Suppressor macrophage (primary cell): ENCODE results near the gene FOXP1.
A peak's percentile ranks its signal among the peaks of the same experiment; 100 is the strongest.

ENCODE experiments used
- DNase-seq, 4 experiments: peaks; one replicate each; pipeline ENCODE4 v3.0.0-alpha.2; 2020 to 2022

Gene FOXP1

DNA sequence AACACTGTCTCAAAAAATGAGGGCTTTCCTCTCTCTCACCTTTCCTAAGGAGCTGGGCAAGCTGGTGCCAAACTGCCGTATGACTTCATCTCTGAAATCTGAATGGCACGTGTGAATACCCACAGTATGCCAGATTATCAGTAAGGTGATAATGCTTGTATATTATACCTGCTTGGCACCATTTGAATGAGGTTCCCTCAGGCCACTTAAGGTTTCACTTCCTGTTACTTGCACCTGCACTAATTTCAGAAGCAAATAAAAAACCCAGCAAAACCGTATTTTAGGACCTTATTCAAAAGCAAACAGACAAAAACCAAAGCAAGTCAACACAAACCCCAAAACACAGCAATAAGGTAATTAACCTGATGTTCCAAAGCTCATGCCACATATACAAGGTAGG is 19.7 kb downstream of the FOXP1 start:
- DNase-seq: no peak

DNA sequence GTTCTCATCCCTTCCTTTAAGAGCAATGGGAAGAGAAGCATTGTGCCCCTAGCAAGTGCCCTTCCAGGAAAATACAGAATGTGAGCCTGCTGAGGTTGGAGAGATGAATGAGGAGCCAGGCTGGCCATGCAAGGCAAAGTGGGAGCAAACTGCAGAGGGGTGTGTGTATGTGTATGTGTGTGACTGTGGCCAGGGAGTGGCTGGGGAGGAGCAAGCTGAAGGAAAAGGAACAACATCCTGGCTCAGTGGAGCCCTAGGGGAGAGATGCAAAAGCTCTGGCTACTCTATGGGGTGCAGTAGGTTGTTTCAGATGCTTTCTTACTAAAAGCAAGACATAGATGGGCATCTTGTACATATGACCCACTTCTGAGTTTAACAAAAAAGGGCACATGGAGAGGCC is 20.6 kb downstream of the FOXP1 start:
- no peak for DNase-seq

DNA sequence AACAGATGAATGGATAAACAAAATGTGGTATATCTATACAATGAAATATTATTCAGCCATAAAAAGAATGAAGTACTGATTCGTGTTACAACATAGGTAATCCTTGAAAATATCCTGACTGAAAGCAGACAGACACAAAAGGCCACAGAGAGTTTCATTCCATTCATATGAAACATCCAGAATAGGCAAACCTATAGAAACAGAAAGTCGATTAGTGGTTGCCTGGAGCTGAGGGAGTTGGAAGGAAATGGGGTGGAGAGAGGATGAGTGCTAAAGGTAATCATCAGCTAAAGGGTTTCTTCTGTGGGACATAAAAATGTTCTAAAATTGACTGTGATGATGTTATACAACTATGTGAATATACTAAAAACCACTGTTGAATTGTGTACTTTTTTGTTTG is 22.9 kb downstream of the FOXP1 start:
- no peak for DNase-seq

DNA sequence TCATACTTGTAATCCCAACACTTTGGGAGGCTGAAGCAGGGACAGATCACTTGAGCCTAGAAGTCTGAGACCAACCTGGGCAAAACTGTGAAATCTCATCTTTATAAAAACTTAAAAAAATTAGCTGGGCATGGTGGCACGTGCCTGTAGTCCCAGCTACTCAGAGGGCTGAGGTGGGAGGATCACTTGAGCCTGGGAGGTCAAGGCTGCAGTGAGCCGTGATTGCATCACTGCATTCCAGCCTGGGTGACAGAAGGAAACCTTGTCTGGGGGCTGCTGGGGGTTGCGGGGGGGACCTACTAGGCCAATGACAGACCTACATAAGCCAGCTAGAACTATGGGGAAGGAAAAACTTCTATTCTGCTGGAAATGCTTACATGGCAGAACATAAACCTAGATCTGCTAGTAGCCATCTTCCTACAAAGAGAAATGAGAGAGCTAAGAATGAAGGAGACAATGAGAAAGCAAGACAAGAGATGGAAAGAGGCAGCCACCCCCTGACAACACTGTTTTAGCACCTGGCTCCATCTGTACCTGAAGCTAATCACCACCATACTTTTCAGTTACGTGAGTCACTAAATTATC is 23.9 kb downstream of the FOXP1 start:
- DNase-seq: no peak

DNA sequence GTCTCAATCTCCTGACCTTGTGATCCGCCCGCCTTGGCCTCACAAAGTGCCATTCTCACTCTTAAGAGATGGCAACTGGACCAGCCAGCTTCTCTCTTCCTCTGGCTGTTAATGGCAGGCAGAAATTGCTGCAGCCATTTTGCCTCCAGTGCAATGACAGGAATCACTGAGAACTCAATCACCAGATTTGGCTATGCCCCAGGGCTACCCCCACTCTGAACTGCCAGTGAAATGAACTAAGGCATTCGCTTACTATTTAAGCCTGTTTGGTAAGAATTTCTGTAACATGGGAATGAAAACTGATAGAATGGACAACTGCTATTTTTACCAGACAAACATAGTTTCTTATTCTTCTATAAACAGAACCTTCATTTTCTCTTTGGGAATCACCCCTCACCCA is 24.5 kb downstream of the FOXP1 start:
- no peak for DNase-seq

DNA sequence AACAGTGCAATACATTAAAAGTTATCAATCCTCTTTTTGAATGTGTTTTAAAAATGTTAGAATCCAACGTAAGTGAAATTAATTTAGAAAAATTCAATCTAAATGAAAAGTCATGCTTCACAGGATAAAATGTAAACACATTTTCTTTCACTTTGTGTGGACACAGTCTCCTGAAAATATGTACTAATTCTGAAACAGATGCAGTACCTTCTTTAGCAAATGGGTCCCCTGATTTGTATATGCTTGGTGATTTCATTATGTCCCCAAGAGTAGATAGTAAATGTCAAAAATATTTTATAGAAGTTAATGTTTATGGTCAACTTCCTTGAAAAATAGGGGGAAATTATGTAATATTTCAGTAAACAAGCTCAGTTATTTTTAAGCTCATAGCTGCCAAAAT is 28.9 kb downstream of the FOXP1 start:
- no peak for DNase-seq

DNA sequence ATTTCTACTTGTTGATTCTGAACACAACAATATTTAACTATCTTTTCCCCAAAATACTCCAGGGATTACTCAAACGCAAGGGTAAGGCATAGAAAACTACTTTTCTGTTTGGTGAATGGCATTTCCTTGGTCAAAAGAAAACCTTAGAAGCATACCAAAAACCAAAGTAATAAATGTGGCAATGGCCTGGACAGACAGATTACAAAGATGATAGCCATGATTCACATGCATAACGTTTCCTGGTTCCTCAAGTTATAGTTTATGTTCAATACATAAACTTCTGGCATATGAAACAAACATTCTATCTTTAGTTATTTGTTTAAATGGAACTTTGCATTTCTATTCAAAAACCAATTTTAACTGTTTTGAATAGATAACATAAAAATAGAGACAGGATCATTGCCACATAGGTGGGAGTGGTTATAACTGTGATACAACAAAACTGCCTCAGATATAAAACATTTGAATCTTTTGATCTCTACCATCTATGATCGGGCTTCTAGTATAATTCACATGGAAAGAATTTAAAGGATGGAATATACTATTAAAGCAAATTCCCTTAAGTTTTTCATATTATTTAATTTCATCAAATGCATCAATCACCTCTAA is 32.1 kb downstream of the FOXP1 start:
- peak in 3 of 4 experiments; percentile 16 to 47 (median 45) for DNase-seq

DNA sequence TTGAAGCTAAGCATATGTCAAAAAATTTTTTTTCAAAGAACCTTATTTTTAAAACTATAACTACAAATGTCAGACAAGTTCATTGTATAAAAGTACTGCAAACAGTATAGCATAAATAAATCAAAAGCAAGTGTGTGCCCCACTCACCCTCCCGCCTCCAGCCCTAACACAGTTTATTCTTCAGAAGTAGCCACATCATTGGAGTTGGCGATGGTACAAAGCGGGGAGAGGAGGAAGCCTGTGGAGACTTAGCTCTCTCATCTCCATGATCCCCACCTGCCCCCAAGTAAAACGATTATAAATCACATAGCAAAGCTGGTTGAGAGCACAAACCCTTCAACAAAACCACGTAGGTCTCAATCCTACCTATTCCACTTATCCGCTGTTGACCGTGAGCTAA is 33.6 kb downstream of the FOXP1 start:
- DNase-seq: no peak

DNA sequence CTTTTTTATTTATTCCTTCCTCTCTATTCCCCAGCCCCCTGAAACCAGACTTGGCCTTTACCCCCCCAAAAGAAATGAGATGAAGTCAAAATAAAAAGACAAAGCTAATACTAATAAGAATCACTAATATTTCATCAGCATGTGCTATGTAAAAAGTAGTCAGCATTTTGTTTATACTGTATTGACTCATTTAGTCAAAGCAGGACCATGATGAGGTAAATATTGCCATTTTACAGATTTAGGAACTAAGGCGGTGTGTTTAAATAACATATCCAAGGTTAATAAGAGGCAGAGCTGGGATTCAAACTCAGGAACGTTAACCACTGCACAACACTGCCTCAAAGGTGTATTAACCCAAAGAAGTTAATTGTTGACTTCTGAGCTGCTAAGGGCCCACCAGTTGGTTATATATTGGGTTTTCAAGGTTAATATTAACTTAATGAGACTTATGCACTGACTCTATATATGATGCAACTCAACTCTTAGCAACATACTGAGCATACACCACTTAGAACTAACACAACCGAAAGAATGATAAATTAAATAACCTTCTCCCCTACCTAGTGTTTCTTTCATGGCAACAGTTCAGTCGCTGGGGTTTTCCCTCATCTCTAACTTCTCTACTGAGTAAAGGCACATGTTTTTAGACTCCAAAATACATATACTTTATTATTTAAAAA is 34.7 kb downstream of the FOXP1 start:
- peak in 2 of 4 experiments; percentile 13 to 33 for DNase-seq

DNA sequence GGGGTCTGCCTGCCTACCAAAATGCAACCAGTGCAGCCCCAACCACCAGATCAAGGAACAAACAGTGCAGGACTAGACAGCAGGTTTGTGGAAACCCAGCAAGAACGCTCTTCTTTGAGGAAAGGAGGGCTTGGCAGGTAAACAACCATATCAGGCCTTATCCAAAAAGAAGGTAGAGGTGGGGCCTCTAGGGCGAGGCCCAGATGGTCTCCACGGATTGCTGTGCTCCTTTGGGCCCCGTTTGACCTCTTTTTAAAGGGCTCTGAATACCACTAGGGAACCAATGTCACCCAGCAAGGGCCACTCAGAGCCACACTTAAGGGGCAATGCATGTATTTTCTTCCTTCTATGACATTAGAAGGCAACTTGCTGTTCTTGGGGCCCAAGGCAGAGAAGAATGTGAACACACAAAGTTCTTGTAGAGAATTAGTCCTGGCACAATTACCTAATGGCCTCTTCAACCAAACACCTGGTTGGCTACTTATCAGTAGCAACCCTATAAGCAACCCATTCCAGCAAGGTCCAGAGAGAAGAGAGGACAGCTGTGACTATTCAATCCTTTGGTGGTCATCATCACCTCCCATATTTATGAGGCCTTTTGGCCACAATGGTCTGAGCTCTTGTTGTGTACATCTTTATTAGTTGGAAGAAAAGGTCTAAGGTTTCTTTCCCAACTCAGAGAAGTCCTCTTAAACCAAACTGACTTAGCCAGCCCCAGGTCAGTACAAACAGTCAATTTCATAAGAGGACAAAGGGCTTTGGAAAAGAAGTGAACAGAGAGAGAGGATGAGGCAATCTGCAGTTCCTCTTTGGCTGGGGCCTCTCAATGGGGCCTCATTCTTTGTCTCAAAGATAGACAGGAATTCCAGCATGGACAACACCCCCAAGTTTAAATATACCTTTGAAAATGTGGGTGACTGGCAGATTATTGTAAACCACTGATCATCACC is 36.0 kb downstream of the FOXP1 start:
- DNase-seq: peak; percentile 60 to 82 (median 74)

DNA sequence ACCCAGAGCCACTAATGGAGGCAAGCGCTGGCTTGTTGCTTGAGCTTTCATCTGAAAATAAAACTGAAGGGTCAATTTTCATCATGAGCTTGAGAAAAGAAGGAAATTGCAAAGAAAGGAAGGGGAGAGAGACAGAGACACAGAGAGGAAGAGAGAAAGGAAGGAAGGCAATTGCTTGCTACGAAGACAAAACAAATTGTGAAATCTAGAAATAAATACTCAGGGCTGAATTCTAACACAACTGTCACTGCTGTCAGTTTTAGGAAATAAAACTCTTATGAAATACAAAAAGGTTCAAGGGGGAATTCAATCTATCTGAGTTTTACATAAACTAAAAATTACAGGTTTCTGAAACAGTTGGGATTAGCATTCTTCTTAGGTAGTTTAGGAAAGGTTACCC is 36.7 kb downstream of the FOXP1 start:
- peak in 2 of 4 experiments; percentile 30 to 45 for DNase-seq

DNA sequence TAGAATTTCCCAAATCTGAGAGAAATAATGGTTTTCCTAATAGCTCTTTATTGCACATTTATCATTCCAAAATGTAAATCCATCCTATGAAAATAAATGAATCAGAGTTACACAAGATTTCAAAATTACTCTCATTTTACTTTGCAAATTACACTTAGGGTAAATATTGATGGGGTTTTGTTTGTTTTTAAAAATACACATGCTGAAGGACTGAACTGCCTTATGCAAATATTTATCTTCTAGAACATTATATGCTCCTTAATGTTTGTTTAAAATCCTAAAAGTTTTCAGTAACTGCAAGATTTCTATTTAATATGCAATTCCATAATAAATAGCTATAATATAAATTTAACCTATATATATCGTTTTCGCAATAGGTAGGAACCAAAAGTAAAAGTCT is 38.2 kb downstream of the FOXP1 start:
- no peak for DNase-seq

DNA sequence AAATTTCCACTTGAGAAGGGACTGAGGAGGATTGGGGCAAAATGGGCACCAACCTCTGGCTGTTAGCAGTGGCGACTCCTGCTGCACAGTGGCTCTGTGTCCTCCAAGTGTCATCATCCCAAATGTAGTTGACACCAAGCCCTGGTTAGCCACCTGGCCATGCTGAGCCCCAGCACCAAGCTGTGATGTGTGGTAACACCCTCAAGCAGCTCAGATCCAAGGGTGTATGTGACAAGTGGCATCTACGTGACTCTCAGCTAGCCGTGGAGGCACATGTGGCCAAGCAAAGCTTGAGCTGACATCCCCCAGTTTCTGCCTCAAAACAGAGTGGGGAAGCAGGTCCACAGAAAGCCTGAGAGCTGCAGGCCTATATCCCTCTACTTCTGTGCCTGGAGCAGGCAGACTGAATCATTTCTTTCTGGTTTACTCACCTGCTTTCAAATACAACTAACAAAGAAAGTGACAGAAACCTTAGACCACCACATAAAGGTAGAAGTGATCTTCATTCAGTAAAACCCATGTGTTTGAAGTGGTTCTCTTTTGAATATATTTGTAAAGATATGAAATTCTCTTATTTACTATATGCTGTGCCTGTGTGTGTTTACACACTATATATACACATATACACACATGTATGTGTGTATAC is 40.0 kb downstream of the FOXP1 start:
- peak in 1 of 4 experiments; percentile 23 for DNase-seq

DNA sequence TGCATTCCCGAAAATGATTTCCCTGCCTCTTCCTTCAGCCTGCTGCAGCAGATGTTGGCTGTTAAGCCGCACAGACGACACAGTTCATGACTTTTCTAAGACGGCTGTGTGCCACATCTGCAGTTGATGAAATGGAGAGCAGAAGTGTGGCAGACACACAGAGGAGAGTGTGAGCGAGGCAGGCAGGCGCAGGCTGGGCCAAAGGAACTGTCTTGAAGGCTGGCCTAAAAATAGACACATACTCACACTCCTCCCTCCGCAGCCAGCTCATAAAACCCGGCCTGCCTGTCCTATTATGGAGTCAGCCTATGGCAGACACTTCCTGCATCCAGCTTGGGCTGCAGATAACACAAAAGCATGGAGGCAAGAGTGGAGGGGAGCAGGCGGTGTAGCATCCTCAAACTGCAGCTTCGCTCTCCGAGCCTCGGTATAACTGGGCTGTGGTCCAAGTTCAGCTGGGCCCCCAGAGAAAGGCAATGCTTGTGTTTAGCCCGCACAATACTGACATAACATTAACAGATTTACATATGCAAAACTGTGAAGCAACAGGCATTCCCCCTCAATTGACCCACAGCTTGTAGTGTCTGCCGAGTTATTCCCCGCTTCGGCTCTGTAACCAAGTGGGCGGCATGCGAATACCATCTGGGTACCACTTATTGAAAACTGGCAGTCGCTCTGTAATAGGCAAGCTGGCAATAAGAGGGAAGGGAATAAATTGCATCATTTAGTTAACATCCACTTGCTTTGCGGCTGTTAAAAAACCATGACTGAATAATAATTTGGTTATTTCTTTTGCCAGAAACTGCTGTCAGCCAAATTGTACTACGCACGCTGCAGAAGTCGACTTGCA is 40.8 kb downstream of the FOXP1 start:
- DNase-seq: peak; percentile 87 to 93 (median 92)

DNA sequence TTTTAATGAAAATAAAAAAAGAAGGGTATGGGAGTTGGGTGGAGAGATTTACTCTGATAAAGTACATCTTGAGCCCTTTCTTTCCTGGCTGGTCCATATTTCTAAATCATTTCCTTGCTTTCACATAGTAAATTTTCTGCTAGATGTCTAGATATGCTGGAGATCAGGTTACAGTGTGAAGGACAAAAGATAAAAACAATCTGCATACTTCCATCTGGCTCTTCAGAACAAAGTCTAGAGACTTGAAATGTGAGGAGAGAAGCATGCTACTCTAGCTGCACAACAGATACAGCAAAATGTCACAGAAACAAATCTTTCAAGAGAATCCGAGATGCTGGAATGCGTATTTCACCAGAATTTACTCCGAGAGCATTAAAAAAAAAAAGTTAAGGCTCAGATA is 42.2 kb downstream of the FOXP1 start:
- DNase-seq: no peak

DNA sequence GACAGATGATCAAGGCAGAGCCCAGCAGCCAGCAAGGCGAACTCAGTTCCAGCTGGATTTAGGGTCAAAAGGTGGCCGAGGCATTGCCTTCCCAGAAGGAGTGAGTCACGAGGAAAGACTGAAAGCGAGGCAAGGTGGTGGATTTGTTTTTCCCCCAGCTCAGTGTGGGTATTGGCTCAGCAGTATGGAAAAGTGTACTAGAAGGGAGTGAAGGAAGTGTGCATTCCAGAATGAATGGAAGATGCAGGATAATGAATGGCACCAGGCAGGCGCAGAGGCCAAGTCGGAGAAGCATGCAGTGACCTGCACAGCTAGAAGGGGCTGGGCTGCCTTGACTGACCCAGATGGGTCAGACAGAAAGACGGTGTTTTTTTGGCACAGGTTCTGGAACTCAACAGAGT is 46.3 kb downstream of the FOXP1 start:
- DNase-seq: no peak

DNA sequence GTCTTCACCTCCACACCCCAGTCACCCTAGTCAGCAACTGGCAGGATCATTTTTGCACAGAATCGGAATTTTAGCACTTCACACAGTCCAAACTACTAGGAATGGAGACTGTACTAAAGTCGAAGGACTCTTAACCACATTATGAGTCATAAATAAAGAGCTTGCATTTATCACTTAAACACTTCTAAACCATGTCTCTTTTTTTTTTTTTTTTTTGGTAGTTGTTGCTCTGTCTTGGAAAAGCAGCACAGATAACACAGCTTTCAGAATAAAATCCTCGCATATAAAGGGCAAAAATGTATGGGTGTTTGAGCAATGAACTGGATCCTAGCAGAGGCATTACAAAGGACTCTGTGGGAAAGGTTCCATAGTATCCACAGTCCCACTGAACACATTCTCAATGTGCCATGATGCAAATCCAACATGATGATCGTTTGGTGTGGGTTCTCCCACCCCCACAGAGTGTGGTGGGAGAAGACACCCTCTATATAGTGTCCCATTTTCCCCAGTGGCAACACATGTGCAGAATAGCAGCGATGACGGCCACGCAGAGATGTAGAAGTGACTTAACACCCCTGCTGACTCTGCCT is 47.1 kb downstream of the FOXP1 start:
- DNase-seq: peak in 2 of 4 experiments; percentile 28 to 34

DNA sequence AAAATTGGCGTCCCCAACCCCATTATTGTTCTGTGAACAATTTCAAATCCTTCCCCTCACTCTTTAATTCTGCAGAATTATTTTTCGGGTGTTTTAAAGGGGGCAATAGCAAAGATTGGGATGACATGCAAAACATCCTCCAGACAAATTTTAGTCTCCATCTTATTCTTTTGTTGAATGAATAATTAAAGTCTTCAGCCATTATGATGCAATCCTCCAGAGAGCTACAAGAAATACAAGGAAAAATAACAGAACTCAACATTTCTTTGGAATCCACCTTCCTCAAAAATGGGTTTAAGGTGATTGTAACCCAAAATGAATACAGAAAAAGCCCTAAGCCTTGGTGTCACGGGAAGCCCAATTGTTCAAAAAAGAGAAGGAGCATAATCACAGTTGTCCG is 49.9 kb downstream of the FOXP1 start:
- no peak for DNase-seq

DNA sequence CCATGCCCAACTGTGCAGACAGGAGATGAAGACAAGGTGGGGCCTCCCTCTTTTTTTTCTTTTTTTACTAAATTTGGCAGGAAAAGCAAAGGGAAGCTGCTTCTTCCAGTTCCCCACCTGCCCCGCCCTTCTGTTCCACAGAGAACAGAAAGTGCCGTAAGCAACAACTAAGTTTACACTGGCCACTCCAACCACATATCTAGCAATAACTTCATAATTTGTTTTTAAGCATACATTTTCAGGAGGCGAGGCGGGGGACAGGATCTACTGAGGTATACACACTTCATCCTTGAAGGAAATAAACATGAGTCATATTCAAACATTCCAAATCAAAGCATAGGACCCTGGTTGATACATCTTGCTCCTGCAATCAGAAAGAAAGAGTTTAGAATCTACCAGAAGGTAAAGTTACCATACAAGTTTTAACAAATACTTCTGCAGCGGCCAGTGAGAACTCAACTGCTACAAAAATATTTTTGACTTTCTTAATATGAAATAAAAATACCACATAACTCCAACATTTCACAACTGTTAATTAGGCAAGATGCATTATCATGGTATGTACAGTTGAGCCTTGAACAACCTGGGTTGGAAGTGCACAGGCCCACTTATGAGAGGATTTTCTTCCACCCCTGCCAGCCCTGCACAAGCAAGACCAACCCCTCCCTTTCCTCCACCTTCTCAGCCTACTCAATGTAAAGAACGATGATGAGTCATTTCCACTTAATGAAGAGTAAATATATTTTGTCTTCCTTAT is 50.7 kb downstream of the FOXP1 start:
- peak in 2 of 4 experiments; percentile 26 to 40 for DNase-seq

DNA sequence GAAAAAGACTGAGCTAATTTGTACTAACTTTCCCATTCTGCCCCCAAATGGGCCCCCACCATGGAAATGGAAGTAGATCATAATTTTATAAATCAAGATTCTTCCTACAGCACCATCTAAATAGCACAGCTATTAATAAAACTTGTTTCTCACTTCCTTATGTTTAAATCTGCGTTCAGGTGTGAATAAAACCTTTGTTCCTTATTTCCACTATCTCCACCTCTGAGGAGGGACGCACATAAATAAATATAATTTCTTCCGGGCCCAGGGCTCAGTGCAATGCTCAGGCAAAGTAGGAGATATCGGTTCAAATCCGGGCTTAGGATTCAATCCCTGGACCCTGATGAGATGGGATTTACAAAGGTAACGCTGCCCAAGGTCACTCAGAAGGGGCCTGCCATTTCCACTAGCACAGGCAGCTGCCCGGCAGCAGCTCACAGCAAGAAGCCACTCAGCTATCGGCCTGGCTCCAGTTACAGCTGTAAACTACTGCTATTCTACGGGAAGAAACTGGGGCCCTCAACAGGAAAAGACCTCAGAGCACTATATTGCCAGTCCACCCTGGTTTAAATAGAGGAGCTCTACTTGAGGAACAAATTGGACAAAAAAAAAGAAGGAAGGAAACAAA is 52.5 kb downstream of the FOXP1 start:
- DNase-seq: no peak
